GM12878 (cell line): ENCODE data around the gene ARHGEF25. TPM values are rescaled to one million over a fixed set of nuclear protein-coding genes. Genes with fewer than 3 reads are reported as not detected.

ENCODE experiments used
- ATAC-seq: fragments of 200-7000 bp; cut with Tn5 transposase; 3 replicates; pipeline ENCODE4 v1.9.1; 2020; ENCODE audit warnings: mild to moderate bottlenecking, moderate library complexity
- BruUV-seq: library from RNA; stranded (reverse); fragments of 400-500 nt; replicated peaks from 2 replicates; lab custom pipeline; 2021; lab: Mats Ljungman, UMichigan
- CTCF ChIA-PET: fragments of 300-600 bp; sonication (Branson Sonifier 250); formaldehyde crosslinking; extraction: SDS; loops from one replicate; lab custom pipeline; 2021; ENCODE audit warnings: inconsistent platforms; lab: Yijun Ruan, JAX
- POLR2A ChIA-PET: fragments of 350-600 bp; formaldehyde crosslinking; extraction: SDS; loops from one replicate; lab custom pipeline; 2021; ENCODE audit warnings: inconsistent platforms; lab: Charles Lee
- RAD21 ChIA-PET: fragments of 300-600 bp; sonication (Branson Sonifier 250); formaldehyde crosslinking; loops from one replicate; lab custom pipeline; 2023; ENCODE audit warnings: antibody characterized with exemption; ENCODE audit not compliant: unreplicated experiment; lab: Charles Lee
- SMC1A ChIA-PET: fragments of 300-600 bp; sonication (Branson Sonifier 250); formaldehyde crosslinking; loops from one replicate; lab custom pipeline; 2023; ENCODE audit not compliant: unreplicated experiment, uncharacterized antibody; lab: Charles Lee
- DNase-seq: peaks from one replicate; pipeline ENCODE4 v3.0.0-alpha.2; 2011; ENCODE audit warnings: low read depth, low spot score
- FAIRE-seq: peaks from 3 replicates; lab custom pipeline; 2011; peaks lifted over from hg19 to GRCh38; lab: Jason Lieb, UNC
- H2AFZ ChIP-seq: 2 replicates; pipeline ENCODE4 v1.6.0; 2011; ENCODE audit warnings: low read depth, low read length, control low read depth; ENCODE audit not compliant: control insufficient read depth
- H3K27ac ChIP-seq: 2 replicates; pipeline ENCODE4 v1.5.1; 2011; ENCODE audit warnings: control low read depth; ENCODE audit not compliant: control insufficient read depth, insufficient read depth
- H3K27me3 ChIP-seq, 2 experiments: replicated peaks in 1 of 2; 2 replicates each; pipeline versions ENCODE4 v1.6.0 to v1.6.1; 2011; ENCODE audit warnings: low read length in 1 of 2; ENCODE audit not compliant: control insufficient read depth in 2 of 2, insufficient read depth in 2 of 2
- H3K36me3 ChIP-seq, 2 experiments: 2 replicates each; pipeline ENCODE4 v1.5.1; 2011; ENCODE audit warnings: low read length in 1 of 2; ENCODE audit not compliant: control insufficient read depth in 2 of 2, insufficient read depth in 2 of 2
- H3K4me1 ChIP-seq: 2 replicates; pipeline ENCODE4 v1.6.1; 2011; ENCODE audit warnings: mild to moderate bottlenecking, low read length, moderate library complexity, mixed read lengths; ENCODE audit not compliant: control insufficient read depth, insufficient read depth
- H3K4me2 ChIP-seq: 2 replicates; pipeline ENCODE4 v1.6.0; 2011; ENCODE audit warnings: control low read depth; ENCODE audit not compliant: control insufficient read depth, insufficient read depth
- H3K4me3 ChIP-seq: fragments of 200-600 bp; sonication (generic); 2 replicates; pipeline ENCODE4 v1.5.1; 2016
- H3K79me2 ChIP-seq: 2 replicates; pipeline ENCODE4 v1.6.0; 2011; ENCODE audit warnings: low read length; ENCODE audit not compliant: control insufficient read depth, insufficient read depth
- H3K9ac ChIP-seq: 2 replicates; pipeline ENCODE4 v1.8.0; 2011; ENCODE audit warnings: low read length, control low read depth, mixed read lengths; ENCODE audit not compliant: control insufficient read depth, insufficient read depth
- H3K9me3 ChIP-seq: replicated peaks from 3 replicates; pipeline ENCODE4 v1.5.1; 2011; ENCODE audit warnings: mild to moderate bottlenecking, low read length; ENCODE audit not compliant: control insufficient read depth, insufficient read depth
- H4K20me1 ChIP-seq: 2 replicates; pipeline ENCODE4 v1.6.0; 2011; ENCODE audit not compliant: control insufficient read depth, insufficient read depth
- BCL3 ChIP-seq: IDR thresholded peaks from 2 replicates; pipeline ENCODE4 v1.6.1; 2011; ENCODE audit warnings: borderline replicate concordance, low read depth, mild to moderate bottlenecking, moderate library complexity, low read length; ENCODE audit not compliant: insufficient read depth, poor library complexity, severe bottlenecking
- CBX5 ChIP-seq: sonication (generic); IDR thresholded peaks from 2 replicates; pipeline ENCODE4 v1.6.1; 2016; ENCODE audit warnings: low read depth, moderate library complexity, mild to moderate bottlenecking, inconsistent platforms
- E4F1 ChIP-seq: fragments of 450-650 bp; IDR thresholded peaks from 2 replicates; pipeline ENCODE4 v1.6.1; 2018; ENCODE audit warnings: borderline replicate concordance, mild to moderate bottlenecking; ENCODE audit not compliant: partially characterized antibody
- FOXK2 ChIP-seq: fragments of 450-650 bp; IDR thresholded peaks from 2 replicates; pipeline ENCODE4 v1.6.1; 2017; ENCODE audit warnings: mild to moderate bottlenecking, moderate library complexity
- HDGF ChIP-seq: fragments of 450-650 bp; IDR thresholded peaks from 2 replicates; pipeline ENCODE4 v1.6.1; 2016; ENCODE audit warnings: antibody characterized with exemption
- JUND ChIP-seq: IDR thresholded peaks from 2 replicates; pipeline ENCODE4 v1.6.1; 2012; ENCODE audit warnings: low read depth, mild to moderate bottlenecking, low read length, improper control_type of control experiment, moderate library complexity
- SKIL ChIP-seq: fragments of 450-650 bp; IDR thresholded peaks from 2 replicates; pipeline ENCODE4 v1.6.1; 2017; ENCODE audit warnings: mild to moderate bottlenecking, low read depth, inconsistent platforms; ENCODE audit not compliant: poor library complexity, severe bottlenecking
- SREBF1 ChIP-seq: IDR thresholded peaks from 2 replicates; pipeline ENCODE4 v1.6.1; 2012; ENCODE audit warnings: mild to moderate bottlenecking, low read length
- SREBF2 ChIP-seq: IDR thresholded peaks from 2 replicates; pipeline ENCODE4 v1.6.1; 2012; ENCODE audit warnings: mild to moderate bottlenecking, low read length
- TAF1 ChIP-seq: IDR thresholded peaks from 2 replicates; pipeline ENCODE4 v1.6.1; 2011; ENCODE audit warnings: mild to moderate bottlenecking, low read depth, low read length, borderline replicate concordance
- TBL1XR1 ChIP-seq: IDR thresholded peaks from 2 replicates; pipeline ENCODE4 v1.6.1; 2012; ENCODE audit warnings: low read depth, low read length, improper control_type of control experiment
- TCF12 ChIP-seq: IDR thresholded peaks from 2 replicates; pipeline ENCODE4 v1.6.1; 2011; ENCODE audit warnings: low read depth, mild to moderate bottlenecking, low read length
- WGBS: methylation state at CpG from one replicate; pipeline ENCODE4 v1.1.6; 2016; ENCODE audit warnings: low lambda C conversion rate; ENCODE audit not compliant: insufficient replicate concordance, insufficient coverage; ENCODE audit errors: missing lambda C conversion rate; 5-methylcytosine and 5-hydroxymethylcytosine counted together
- in situ Hi-C: fragments of 300-500 bp; cut with MboI; formaldehyde crosslinking; loops from 9 replicates; pipeline ENCODE4 v1.14.3; 2018; ENCODE audit warnings: mixed read lengths
- intact Hi-C: fragments of 100-400 bp; cut with micrococcal nuclease; formaldehyde crosslinking; loops from one replicate; pipeline ENCODE4 v1.14.2; 2022; ENCODE audit not compliant: unreplicated experiment
- polyA plus RNA-seq, 11 experiments: library from polyadenylated mRNA; depleted of rRNA in 4 of 11; unstranded in 6 of 11; stranded (reverse) in 5 of 11; fragments of >200 nt; fragmentation: Nextera tagmentation in 4 of 11; fragmentation: Illumina TruSeq in 1 of 11; extraction: Ambion mirVana in 4 of 11; extraction: Trizol in 1 of 11; gene quantifications; 1 replicate in 1 of 11; 2 replicates in 10 of 11; pipeline versions ENCODE4 v1.2.1 to v1.2.3, GENCODE V29; 2011 to 2016; ENCODE audit warnings: inconsistent platforms in 2 of 11, missing spikeins in 2 of 11, low read depth in 1 of 11
- total RNA-seq, 4 experiments: library from RNA; depleted of rRNA in 3 of 4; stranded (reverse); fragments of >200 nt in 3 of 4; fragmentation: Illumina TruSeq in 1 of 4; extraction: Trizol in 1 of 4; gene quantifications; 2 replicates each; pipeline versions ENCODE4 v1.2.1 to v1.2.3, GENCODE V29; 2013 to 2021
- TF ChIP-seq, protein P1 (sequence below): fragments of 450-650 bp; conservative IDR thresholded peaks from 2 replicates; pipeline ENCODE4 v1.6.1; 2017; ENCODE audit warnings: mild to moderate bottlenecking, moderate library complexity
- TF ChIP-seq, protein P2 (sequence below): fragments of 450-650 bp; IDR thresholded peaks from 2 replicates; pipeline ENCODE4 v1.6.1; 2017; ENCODE audit warnings: low read depth, mild to moderate bottlenecking, moderate library complexity

Gene ARHGEF25
- total and polyA plus RNA-seq, 10 of the 15 experiments (the other 5 are each of a cell fraction or from before 2014, with no cell fraction given): 0.08 to 4.5 (median 1.2) TPM; not detected in 3

DNA sequence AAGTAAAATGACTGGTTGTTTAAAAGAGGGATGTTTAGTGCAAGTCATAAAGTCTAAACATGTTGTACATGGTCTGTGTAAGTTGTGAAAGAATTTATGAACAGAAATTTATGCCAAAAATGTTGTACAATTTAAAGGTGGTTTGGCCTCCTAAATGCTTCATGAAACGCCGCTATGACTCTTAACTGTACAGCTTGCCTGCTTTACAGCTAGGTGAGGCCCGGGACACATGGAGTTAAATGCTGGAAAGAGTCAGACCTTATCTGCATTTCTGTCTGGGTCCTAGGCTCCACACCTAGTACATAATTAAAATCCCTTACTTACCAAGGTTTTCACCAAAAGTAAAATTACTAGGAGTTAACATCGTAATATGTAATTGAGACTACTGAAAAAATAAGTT is 50.1 kb downstream of the ARHGEF25 start:
- no peak overlapping the region for H3K9ac ChIP-seq
- no peaks in the 10 kb centered on the region for H3K36me3 ChIP-seq
- no peak overlapping the region for H3K27ac ChIP-seq
- H3K9me3 ChIP-seq: no peaks in the 10 kb centered on the region; the same call in 2 of the 3 replicates
- POLR2A ChIA-PET: no interaction called here
- SMC1A ChIA-PET: interaction anchor here (1.2 to 1.4 kb wide), 2 partner anchors 23 to 31 kb away, joined by 3 to 4 read pairs; no protein-coding TSS in a partner anchor
- no peaks in the 10 kb centered on the region for H3K4me1 ChIP-seq
- H3K4me2 ChIP-seq: no peak overlapping the region
- H3K4me3 ChIP-seq: no peak overlapping the region
- CTCF ChIA-PET: interaction anchor here (1.4 kb wide), 2 partner anchors 41 to 78 kb away, joined by 3 read pairs; no protein-coding TSS in a partner anchor
- in situ Hi-C loops: no loop called here
- no peak overlapping the region for H2AFZ ChIP-seq
- H4K20me1 ChIP-seq: no peaks in the 10 kb centered on the region
- intact Hi-C loops: no loop called here
- no peak for DNase-seq
- no peaks in the 10 kb centered on the region for H3K27me3 ChIP-seq
- no peak for ATAC-seq
- RAD21 ChIA-PET: no interaction called here
- no peak for FAIRE-seq
- 73% methylated on average over 4 of the region's 4 CpGs for WGBS
- H3K79me2 ChIP-seq: no peaks in the 10 kb centered on the region
- no TSS peak for BruUV-seq
- TF ChIP-seq CBX5 (no peak), TBL1XR1 (no peak), SKIL (no peak), E4F1 (no peak), BCL3 (no peak), TCF12 (no peak), TAF1 (no peak), JUND (no peak), FOXK2 (no peak), SREBF1 (no peak), HDGF (no peak), SREBF2 (no peak)
- TF ChIP-seq, protein P1, sequence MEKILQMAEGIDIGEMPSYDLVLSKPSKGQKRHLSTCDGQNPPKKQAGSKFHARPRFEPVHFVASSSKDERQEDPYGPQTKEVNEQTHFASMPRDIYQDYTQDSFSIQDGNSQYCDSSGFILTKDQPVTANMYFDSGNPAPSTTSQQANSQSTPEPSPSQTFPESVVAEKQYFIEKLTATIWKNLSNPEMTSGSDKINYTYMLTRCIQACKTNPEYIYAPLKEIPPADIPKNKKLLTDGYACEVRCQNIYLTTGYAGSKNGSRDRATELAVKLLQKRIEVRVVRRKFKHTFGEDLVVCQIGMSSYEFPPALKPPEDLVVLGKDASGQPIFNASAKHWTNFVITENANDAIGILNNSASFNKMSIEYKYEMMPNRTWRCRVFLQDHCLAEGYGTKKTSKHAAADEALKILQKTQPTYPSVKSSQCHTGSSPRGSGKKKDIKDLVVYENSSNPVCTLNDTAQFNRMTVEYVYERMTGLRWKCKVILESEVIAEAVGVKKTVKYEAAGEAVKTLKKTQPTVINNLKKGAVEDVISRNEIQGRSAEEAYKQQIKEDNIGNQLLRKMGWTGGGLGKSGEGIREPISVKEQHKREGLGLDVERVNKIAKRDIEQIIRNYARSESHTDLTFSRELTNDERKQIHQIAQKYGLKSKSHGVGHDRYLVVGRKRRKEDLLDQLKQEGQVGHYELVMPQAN: no peak
- TF ChIP-seq, protein P2, sequence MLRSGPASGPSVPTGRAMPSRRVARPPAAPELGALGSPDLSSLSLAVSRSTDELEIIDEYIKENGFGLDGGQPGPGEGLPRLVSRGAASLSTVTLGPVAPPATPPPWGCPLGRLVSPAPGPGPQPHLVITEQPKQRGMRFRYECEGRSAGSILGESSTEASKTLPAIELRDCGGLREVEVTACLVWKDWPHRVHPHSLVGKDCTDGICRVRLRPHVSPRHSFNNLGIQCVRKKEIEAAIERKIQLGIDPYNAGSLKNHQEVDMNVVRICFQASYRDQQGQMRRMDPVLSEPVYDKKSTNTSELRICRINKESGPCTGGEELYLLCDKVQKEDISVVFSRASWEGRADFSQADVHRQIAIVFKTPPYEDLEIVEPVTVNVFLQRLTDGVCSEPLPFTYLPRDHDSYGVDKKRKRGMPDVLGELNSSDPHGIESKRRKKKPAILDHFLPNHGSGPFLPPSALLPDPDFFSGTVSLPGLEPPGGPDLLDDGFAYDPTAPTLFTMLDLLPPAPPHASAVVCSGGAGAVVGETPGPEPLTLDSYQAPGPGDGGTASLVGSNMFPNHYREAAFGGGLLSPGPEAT: no peak
